Hippocampal formation (tissue), 2 donors: ENCODE results near the gene CADM4.
"Not testable (repeated sequence)": the region's sequence is repeated elsewhere in the genome, so short reads cannot be mapped to it uniquely, and the experiment has no call there.

Source experiments
- DNase-seq, 2 donors: peaks; one replicate each; lab custom pipeline; 2025; lab: John Stamatoyannopoulos, UW

Gene CADM4

DNA sequence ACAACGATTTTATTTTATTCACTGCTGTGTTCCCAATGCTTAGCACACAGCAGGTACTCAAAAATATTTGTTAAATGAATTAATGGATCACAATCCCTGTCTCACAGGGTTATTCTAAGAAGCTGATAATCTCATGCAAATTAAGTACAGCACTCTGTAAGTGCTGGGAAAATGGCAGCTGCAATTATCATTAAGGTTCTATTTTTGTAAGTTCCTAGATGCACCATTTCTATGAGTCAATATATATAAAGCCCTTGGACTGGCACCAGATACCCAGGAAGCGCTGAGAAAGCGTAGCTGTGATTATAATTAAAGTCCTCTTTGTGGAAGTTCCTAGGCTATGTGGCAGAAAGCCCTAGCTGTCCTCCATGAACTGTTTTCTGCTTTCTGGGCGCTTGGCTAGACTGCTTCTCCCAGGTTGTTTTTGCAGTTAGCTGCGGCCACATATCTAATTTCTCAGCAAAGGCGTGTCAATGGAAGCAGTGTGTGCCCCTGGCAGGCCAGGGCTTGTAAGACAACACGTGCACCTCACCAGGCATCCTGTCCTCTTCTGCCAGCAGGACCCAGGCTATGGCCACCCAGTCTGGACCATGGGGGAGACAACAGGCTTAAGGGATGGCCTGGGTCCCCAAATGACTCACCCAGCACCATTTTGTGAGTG is 33.0 kb downstream of the CADM4 start:
- DNase-seq: no peak

DNA sequence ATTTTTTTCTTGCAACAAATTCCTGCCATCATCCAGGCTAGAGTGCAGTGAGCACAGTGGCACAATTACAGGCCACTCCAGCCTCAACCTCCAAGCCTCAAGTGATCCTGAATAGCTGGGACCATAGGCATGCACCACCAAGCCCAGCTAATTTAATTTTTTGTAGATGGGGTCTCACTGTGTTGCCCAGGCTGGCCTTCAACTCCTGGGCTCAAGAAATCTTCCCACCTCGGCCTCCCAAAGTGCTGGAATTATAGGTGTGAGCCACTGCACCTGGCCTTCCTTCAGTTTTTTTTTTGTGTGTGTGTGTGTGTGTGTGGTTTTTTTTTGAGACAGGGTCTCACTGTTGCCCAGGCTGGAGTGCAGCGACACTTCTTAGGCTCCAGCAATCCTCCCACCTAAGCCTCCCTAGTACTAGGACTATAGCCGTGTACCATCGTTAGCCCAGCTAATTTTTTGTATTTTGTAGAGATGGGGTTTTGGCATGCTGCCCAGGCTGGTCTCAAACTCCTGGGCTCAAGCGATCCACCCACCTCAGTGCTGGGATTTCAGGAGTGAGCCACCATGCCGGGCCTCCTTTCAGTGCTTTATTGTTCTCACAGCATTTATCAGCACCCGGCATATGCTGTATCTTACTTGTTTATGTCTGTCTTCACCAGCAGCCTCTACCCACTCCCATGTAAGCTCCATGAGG is 33.6 kb downstream of the CADM4 start:
- no peak for DNase-seq

DNA sequence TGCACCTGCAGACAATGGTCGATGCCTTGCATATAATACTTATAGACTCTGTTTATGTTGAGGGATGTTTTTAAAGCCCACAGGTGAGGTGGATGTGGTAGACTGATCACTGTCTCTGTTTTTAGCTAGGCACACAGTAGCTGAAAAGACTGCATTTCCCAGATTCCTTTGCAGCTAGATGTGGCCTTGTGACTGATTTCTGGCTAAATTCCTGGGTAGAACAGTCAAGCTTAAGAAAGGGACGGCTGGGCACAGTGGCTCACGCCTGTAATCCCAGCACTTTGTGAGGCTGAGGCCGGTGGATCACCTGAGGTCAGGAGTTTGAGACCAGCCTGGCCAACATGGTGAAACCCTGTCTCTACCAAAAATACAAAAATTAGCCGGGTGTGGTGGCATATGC is 39.3 kb downstream of the CADM4 start:
- not testable (repeated sequence) for DNase-seq

DNA sequence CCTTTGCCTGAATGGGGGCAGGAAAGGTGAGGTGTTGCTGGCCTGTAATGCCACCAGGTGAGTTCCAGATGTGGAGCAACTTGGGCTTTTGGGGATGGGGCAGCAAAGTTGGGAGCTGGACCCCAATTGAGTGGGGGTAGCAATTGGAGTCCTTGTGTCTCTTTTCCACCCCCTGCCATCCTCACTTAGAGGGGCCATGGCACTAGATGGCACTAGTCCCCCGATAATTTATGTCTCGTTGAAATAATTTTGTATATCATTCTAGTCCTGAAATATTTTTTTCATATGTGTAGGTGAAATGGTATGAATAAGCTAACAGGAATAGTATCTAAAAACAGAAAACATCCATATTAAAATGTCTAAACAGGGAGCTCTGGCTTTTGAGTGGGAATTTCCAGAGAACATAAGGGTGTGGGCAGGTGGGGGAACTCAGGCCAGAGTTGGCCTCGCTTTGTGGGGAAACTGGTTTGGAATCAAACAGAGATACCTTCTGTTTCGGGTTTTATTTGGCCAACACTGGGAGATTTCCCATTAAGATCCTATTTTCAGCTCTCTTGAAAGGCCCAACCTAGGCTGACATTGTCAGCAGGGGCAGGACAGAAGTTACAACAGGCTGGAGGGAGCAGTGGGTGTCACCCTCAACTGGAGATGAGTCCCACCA is 39.9 kb downstream of the CADM4 start:
- DNase-seq: peak in 1 of 2 donors; percentile 11

DNA sequence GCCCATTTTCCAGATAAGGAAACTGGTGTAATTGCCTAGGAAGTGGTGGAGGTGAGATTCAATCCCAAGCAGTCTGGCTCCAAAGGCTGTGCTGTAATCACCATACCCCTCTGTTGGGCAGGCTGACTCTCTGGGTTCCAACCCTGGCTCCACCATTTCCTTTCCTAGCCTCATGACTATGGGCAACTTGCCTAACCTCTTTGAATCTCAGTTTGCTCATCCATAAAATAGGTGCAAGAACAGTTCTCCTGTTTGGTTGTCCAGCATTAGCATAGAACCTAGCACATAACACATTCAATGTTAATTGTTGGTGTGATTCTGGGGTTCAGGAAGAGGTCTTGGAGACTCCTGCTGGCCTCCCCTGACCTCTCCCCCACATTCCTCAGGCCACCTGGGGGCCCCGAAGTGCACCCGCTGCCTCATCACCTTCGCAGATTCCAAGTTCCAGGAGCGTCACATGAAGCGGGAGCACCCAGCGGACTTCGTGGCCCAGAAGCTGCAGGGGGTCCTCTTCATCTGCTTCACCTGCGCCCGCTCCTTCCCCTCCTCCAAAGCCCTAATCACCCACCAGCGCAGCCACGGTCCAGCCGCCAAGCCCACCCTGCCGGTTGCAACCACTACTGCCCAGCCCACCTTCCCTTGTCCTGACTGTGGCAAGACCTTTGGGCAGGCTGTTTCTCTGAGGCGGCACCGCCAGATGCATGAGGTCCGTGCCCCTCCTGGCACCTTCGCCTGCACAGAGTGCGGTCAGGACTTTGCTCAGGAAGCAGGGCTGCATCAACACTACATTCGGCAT is 41.0 kb downstream of the CADM4 start:
- DNase-seq: no peak

DNA sequence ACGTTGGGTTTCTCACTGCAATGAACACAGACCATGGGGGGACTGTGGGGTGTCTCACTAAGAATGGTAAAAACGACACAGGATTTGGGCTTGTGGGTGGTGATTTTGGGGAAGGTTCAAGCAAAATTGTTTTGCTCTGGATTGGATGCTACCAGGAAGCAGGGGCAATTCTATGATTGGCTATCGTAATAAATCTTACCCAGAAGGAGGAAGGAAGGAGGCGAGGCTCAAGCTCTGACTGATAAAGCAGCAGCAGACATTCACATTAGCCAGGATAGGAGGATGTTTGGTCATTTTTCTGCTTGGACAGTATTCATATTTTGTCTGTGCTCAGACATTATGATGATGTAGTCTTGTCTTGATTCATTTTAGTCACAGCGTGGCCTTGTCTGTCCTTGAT is 41.8 kb downstream of the CADM4 start:
- DNase-seq: no peak

DNA sequence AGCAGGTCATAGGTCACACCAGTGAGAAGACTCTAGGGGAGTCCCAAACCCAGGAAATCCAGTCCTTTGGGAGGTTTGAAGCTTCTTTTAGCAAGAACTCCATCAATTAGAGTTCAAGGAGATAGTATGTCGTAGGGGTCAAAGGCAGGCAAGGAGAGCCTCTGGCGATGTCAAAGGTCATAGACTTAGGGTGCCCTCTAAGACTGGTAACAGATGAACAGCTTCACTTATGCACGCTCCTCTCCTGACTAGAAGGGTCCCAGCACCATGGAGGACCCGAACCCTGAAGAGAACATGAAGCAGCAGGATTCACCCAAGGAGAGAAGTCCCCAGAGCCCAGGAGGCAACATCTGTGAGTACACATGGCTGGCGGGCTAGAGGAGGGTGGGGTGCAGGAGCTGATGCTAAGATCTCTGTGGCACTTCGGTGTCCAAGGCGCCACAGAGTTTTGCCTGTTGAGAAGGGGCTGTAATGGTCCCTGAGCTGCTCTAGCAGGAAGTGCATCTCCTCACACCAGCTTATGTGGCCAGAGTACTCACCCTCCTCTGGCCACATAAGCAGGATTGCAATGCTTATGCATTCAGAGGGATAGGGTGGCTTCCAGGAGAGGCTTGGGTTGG is 42.7 kb downstream of the CADM4 start:
- DNase-seq: no peak

DNA sequence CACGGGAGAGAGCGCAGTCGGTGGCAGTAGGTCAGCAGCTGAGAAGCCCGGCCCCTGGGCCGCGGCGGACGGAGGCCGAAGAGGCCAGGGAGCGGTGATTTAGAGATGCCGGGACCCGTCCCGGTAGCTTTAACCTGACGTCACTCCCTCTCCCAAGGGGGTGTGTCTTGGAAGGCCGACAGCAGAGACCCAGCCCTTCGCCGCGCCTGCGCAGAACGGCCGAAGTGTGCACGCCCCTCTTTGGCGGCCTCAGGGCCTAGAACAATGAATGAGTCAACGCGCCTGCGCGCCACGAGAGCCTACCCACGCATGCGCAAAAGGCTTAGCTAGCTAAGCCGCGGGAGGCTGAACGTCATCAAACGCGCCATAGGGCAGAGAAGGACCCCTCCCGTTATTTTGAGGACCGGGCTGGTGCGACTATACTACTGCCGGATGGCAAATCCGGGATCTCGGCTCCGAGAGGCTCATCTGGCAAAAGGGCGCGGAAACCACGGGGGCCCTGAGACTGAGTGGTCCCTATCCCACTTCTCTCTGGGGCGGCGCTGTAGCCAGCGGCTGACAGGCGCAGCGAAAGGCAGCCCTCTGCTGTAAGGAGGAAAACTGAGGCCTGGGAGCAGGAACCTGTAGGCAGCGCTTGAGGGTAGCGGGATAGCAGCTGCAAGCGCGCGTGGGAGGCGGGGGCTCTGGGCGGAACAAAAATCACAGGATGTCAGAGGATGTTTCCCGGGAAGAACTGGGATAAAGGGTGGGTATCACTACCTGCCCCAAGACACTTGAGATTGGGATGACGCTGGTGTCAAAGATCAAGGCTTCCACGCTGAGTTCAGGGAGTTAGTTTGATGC is 43.4 kb downstream of the CADM4 start, which contains the start of the genes IRGQ and ZNF576:
Gene IRGQ, minus strand, starts transcription at position 136 of the 843 bp plus-strand sequence. CDS start 796 bp downstream, outside the sequence.
Gene ZNF576, plus strand, starts transcription at position 597 of the 843 bp plus-strand sequence. CDS start 514 bp downstream, outside the sequence.
- DNase-seq: peak; percentile 98 to 99

DNA sequence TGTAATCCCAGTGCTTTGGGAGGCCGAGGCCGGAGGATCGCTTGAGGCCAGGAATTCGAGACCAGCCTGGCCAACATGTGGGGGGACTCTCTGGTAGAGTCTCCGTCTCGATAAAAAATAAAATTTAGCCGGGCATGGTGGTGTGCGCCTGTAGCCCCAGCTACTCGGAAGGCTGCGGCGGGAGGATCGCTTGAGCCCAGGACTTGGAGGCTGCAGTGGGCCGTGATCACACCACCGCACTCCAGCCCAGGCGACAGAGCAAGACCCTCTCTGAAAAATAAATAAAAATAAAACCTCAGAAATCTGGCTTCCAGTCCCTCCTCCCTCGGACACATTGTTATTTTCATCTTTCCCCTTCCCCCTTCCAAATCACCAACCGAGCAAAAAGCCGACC is 44.0 kb downstream of the CADM4 start:
- no peak for DNase-seq

DNA sequence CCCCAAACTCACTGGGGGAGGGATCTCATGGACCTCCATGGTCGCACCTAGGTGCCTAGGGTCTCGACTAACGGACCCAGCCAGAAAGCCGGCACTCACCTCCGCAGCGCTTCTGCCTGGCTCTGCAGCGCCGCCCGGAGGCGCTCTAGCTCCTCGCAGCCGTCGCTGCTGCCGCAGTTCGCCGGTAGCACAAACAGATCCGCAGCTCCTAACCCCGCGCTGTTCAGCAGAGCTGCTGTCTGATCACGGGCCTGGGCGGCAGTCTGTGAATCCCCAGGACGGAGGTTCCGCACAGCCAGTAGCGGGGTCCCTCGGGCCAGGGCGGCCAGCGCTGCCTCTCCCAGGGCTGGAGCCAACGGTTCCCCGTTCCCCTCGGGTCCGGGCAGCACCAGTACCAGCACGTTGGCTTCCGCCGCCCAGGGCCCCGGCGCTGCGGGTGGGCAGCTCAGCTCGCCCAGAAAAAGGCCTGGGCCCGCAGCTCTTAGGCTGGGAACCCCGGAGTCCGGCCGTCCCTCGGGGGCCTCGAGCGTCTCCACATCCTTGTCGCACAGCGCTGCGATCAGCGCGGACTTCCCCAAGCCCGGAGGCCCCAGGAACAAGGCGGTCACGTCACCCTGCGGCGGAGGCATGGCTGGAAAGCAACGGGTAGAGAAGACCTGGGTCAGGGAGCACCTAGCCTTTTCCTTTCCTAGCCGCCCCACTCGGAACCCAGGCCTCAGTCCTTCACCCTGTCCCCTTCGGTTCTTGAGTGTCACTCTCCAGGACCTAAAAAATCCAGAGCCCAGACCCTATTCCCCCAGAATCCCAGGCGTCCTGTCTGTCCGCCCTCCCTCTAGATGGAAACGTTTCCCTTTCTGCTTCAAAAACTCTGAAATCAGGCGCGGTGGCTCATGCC is 44.7 kb downstream of the CADM4 start:
- DNase-seq: peak in 1 of 2 donors; percentile 2

DNA sequence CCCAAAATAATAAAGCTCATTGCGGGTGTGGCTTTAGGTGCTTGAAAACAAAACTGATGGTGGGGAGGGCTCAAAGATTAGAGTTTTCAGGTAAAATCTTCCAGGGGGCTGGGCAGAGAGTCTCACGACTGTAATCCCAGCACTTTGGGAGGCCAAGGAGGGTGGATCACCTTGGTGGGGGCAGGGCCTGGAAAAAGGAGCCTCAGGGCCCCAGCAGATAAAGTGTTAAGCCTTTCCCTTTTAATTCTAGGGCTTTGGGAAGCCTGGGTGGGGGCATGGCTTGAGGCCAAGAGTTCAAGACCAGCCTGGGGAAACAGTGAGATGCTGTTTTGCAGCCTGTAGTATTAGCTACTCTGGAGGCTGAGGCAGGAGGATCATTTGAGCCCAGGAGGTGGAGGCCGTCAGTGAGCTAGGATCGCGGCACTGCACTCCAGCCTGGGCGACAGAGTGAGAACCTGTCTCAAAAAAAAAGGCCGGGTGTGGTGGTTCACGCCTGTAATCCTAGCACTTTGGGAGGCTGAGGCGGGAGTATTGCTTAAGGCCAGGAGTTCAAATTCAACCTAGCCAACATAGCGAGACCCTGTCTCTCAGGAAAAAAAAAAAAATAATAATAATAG is 45.5 kb downstream of the CADM4 start:
- no peak for DNase-seq

DNA sequence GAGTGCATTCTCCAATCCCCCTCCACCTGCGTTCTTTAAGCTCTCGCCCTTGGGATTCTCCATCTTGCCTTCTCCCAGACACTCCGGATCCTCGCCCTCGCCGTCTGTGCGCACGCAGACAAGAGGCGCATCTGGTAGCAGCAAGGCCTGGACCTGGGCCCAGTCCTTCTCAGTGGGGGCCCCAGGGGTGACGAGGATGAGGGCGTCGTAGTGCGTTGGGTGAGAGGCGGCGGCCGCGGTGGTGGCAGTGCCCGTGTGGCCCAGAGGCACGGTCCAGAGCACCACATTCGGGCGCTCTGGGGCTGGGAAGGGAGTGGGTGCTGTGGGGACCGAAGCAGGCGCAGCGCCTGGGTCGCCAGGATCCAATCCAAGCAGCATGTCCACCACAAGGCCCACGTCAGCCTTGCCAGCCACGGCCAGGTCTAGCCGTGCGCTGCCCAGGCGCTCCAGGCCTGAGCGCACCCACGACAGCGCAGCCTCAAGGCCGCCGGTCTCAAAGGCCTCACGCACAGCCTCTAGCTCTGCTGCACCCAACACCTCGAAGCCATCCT is 46.8 kb downstream of the CADM4 start:
- DNase-seq: no peak

DNA sequence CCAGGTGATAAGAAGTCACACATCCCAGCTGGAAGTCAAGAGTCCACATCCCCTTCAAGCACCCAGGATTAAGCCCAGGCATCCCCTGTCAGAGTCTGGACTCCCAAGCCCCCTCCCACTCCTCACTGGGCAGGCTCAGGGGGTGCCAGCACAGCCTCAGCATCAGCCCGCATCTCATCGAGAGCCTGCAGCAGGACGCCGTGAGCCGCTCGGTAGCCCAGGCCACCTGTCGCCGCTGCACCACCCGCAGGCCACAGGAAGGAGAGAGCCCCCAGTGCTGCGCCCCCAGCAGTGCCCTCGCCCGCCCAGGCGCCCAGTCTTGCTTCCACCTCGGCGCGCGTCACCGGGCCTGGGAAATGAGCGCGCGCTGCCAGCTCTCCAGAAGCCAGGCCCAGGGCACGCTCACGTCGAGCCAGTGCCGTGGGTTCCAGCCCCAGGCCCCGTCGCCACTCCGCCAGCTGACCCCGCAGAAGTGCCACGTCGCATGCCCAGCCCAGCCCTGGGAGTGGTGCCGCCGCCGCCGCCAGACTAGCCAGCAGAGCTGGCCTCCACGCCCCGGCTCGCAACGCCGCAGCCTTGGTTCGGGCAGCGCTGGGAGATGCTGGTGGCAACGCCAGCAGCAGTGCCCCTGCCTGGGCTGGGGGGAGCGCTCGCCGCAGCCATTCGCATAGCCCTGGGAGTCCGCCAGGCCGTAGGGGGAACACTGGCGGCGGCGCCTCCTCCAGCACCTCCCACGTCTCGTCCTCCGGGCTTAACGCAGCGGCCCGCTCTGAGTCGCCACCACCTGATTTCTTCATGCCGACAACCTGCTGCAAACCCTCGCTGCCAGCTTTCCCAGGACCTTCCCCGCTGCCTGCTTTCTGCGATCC is 47.5 kb downstream of the CADM4 start:
- no peak for DNase-seq

DNA sequence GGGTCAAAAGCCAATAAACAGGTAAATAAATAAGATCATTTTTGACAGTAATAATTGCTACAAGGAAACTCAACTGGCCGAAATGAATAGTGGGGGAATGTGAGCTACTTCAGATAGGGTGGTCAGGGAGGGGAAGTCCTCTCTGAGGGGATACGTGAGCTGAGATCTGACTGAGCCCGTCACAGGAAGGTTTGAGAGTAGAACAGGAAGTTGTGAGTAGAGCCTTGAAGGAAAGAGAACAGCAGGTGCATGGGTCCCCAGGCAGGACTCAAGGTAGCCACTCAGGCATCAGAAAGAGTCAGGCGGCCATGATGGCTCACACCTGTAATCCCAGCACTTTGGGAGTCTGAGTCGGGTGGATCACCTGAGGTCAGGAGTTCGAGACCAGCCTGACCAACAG is 50.0 kb downstream of the CADM4 start:
- no peak for DNase-seq

DNA sequence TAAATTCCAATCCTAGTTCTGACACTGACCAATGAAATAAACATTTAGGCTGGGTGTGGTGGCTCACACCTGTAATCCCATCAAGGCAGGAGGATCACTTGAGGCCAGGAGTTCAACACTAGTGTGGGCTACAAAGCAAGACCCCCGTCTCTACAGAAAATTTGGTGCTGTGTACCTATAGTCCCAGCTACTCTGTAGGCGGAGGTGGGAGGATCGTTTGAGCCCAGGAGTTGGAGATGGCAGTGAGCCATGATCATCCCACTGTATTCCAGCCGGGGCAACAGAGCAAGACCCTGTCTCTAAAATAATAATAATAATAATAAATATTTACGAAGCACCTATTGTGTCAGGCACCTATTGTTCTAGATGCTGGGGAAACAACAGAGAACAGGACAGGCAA is 50.4 kb downstream of the CADM4 start:
- DNase-seq: no peak

DNA sequence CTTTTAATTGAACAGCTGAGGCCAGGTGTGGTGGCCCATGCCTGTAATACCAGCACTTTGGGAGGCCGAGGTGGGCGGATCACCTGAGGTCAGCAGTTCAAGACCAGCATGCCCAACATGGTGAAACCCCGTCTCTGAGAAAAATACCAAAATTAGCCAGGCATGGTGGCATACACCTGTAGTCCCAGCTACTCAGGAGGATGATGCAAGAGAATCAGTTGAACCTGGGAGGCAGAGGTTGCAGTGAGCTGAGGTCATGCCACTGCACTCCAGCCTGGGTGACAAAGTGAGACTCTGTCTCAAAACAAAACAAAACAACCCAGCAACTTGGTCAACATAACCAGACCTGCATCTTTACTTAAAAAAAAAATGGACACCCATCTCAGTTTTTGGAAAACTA is 52.6 kb downstream of the CADM4 start:
- DNase-seq: not testable (repeated sequence)

DNA sequence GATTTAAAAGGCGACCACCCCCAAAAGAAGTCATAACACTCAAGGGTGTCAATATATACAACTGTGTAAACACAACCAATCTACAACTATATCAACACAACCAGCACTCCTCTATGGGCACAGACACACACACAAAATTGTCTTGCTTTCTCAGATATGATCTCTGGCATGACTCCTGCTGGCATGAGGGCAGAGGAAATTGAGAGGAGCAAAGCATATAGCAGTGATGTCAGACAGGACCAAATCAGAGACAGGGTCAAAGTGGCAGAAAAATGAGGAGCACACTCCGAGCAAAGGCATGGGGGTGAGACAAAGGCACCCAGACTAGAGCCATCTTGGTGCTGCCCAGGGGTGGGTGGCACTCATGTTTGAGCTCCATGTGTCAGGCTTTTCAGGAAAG is 53.3 kb downstream of the CADM4 start:
- no peak for DNase-seq

DNA sequence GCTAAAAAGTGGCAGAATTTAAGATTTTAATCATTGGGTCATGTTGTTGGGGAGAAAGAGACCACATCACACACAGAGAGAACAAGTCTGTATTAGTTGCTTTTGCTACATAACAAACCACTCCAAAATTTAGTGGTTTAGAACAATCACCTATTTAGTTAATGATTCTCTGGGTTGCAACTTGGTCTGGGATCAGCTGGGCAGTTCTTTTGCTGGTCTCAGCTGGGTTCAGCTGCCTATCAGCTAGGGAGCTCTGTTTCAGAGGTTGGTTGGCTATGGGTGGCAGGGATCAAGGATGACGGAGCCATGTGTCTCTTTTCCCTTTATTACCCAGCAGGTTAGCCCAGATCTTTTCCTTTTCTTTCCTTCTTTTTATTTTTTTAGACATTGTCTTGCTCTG is 55.2 kb downstream of the CADM4 start:
- DNase-seq: no peak
